GM21360 (cell line): ENCODE results near the gene SHE.
"Not testable (repeated sequence)": the region's sequence is repeated elsewhere in the genome, so short reads cannot be mapped to it uniquely, and the experiment has no call there.

Experiments used
- ATAC-seq: cut with Tn5 transposase; IDR thresholded peaks from one replicate; pipeline ENCODE4 v1.9.1; 2021; ENCODE audit warnings: mild to moderate bottlenecking, moderate library complexity; ENCODE audit not compliant: unreplicated experiment

SHE gene

DNA sequence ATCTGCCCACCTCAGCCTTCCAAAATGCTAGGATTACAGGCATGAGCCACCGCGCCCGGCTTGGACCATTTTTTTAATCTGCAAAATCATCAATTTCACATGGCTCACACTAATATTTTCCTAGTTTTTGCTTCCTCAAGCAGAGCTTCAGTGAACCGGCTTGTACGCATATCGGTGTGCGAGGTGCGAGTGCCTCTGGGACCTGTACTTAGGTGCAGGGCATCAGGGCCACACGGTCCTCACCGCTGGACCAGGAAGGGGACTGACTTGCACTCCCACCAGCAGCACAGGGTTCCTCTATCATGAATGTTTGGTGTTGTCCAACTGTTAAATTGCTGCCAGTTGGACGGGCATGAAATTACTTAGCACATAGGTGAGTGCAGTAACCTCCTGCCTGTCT lies 15.4 kb upstream of the SHE start:
- no peak for ATAC-seq

DNA sequence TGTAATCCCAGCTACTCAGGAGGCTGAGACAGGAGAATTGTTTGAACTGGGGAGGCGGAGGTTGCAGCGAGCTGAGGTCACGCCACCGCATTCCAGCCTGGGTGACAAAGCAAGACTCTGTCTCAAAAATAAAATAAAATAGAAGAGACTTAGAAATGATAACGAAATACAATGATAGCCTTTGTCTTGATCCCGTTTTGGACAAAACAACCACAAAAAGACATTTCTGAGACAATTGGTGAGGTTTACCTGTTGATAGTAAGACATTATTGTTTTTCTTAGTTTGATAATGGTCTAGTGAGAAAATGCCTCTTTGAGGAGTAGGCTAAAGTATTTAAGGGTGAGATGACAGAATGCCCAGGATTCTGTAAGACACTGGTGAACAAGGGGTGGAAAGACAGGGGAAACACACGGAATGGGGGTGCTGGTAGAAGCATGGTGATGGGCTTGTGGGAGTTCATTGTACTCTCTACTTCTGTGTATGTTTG lies 11.9 kb upstream of the SHE start:
- ATAC-seq: no peak

DNA sequence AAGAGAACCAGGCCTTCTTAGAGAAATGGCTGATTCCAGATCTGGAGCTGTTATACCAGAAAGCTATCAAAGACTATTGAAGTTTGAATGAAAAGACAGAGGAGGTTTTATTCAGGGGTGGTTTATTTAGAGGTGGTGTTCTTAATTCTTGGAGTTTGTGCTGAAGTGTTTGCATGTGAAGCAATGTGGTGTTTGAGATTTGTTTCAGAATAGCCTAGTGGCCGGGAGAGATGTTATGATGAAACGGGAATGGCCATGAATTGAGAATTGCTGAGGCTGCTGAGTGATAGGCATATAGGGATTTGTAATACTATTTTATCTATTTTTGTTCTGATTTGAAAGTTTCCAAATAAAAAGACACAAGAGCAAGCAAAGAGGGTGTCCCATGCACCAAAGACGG lies 10.5 kb upstream of the SHE start:
- ATAC-seq: no peak

DNA sequence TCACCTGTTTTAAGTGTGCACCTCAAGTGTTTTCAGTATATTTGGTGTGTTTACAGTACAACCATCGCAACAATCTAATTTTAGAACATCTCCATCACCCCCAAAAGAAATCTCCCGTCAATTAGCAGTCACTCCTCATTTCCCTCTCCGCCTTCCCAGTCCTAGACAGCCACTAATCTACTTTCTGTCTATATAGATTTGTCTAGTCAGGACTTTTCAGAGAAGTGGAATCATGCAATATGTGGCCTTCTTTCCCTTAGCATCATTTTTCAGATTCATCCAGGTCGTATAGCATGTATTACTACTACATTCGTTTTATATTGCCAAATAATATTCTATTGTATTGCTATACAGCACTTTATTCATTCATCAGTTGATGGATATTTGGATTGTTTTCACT lies 1.7 kb upstream of the SHE start:
- ATAC-seq: no peak

DNA sequence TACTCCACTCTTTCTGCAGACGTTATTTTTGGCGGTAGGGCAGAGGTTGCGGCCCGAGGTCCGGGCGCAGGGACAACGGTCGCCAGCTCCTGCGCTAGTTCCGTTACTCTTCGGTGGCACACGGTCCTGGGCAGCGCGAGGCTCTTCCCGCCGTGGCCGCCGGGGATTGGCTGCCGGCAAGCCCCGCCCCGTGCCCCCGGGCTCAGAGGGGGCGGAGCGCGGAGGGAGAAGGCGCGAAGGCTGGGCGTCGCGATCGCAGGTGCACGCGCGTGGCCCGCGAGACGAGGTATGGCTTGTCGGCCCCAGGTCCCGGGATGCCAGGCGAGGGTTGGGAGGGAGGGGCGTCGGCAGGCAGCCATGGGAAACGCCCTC lies 518 bp upstream of the SHE start:
- no peak for ATAC-seq

DNA sequence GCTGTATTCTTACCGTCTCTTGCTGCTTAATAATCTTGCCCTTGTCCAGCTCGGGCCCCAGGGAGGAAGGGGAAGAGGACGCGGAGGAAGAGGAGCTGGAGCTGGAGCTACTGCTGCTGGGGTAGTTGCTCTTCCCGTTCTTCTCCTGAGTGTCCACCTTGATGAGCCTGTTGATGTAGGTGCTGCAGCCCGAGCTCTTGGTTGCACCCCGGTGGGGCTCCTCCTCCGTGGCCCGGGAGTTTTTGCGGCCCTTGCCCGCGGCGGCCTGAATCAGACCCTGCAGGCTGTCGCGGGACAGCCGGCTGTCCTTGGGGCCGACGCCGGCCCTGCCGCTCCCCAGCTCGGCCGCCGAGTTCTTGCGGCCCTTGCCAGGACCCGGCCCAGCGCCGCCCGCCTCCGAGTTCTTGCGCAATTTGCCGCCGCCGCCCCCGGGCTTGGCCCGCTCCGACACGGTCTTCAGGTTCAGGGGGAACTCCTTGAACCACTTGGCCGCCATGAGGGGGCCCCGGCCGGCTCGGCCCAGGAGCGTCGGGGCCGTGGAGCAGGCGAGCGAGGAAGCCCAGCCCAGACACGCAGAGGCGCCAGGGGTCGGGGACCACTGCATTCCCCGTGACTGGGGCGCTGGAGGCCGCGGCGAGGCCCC lies 668 bp downstream of the SHE start:
- ATAC-seq: no peak

DNA sequence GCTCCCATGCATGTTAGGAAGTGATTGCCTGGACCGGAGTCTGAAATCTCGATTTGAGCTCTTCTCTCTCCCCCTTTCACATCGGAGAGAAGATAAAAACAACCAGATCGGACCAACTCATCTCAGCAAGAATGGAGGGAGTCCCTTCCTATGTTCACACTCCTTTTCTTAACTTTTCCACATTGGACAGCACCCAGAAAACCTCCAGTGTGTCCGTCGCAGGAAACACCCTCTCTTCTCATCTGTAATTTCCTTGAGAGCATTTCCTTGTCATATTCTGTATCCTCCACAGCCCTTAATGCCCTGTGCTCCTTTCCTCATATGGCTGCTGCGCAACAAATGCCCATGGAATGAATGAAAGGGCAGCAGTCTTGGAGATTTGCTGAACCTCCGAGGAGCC lies 1.7 kb downstream of the SHE start:
- ATAC-seq: no peak

DNA sequence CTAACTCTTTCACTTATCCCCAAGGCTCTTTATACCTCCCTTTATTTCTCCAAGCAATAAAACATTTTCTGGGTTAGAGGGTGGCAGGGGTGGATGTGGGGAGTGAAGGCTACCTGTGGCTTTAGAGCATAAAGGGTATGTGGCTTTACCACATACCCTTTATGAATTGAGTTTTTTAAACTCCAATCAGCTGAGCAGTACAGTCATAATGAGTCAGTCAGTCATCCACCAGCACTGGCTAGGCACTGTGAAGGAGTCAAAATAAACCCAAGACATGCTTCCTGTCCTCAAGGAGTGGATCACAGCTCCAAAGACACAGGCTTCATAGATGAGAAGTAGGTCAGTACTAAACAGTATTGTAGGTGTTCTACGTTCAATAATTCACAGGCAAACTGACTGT lies 2.8 kb downstream of the SHE start:
- ATAC-seq: no peak

DNA sequence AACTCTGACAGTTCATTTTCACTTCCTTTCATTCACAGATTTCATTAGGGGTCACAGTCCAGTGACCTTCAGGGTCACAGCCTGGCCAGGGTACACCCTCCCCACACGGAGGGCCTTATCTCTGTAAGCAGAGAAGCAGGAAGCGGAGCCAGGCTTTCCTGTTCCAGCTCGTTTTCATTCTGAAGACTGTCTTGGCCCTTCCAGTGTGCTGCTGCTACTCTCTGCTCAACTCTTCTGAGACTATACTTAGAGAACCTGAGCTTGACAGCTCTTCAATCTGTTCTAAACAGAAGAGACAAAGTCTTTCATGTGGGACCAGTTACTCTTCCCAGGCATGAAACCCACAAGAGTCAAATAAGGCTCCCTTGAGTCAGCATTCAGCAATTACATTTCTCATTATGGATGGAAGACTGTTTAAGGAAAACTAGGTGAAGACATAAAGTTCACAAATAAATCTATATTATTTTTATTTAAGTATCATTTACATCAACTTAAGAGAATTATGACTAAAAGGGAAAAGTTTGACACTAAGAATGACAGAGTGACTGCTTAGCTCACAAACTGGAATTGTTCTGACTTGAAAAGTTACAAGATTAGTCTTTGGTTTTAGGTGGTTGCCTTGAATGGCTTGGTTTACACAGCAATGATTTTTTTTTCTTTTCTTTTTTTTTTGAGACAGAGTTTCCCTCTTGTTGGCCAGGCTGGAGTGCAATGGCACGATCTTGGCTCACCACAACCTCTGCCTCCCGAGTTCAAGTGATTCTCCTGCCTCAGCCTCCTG lies 5.0 kb downstream of the SHE start:
- ATAC-seq: no peak

DNA sequence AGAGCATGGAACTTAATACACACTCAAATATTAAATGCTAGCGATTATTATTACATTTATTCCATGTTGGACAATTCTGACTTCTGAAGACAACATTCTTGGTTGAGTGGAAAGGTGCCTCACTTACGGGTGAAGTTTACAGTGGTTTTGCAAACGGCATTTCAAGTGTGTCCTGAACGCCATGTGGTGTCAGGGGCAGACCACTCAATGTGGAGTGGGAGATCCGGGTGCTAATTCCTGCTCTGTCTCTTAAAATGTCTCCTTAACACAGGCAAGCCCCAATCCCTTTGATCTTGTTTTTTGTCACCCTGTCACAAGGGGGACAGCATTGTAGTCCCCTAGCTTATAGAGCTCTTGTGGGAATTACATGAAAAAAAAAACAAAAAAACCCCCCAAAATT lies 5.8 kb downstream of the SHE start:
- no peak for ATAC-seq

DNA sequence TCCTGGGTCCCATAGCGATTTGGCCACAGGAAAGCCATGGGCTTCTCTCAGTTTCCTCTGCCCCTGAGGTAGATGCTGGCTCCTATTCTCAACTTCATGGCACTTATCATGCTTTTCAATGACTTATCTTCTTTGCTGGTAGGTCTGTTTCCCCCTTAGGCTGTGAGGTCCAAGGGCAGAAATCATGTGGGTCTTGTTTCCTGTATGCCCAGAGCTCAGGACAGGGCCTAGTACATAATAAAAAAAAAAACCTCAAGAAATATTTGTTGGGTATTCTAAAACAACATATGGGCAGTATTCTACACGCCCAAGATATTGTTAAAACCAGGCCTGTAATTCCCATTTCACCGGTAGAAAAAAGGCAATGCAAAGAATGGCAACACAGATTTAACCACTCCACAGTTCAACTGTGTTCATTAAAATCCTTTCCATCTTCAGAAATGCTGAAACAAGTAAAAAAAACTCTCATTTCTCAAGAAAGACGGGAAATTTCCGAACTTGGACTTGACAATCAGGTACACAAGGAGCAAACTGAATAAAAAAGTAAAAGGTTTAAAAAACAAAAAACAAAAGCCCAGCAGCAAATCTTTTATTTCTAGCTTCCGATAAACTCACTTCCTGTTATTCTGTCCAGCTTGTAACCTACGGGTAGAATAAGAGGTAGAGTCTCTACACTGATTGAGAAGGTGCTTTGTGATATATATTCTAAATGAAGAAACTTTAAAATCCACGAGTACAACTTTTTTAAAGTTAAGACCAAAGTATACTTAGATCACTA lies 6.5 kb downstream of the SHE start:
- no peak for ATAC-seq

DNA sequence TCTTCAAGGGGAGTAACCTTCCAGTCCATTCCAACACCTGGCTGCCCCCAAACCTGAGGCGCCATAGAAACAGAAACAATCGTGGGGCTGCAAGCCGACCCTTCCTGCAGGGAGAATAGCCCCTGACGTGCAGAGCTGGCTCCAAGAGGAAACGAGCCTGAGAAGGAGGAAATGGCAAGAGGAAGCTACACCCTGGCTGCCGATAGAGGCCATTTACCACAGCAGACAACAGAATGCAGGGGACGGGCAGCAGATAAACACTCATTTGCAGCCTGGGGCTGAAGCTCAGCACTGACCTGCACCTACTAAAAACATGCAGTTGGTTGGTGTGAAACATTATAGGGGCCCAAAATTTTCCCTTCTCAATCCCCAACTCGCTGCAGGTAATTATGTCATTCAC lies 8.9 kb downstream of the SHE start:
- ATAC-seq: no peak

DNA sequence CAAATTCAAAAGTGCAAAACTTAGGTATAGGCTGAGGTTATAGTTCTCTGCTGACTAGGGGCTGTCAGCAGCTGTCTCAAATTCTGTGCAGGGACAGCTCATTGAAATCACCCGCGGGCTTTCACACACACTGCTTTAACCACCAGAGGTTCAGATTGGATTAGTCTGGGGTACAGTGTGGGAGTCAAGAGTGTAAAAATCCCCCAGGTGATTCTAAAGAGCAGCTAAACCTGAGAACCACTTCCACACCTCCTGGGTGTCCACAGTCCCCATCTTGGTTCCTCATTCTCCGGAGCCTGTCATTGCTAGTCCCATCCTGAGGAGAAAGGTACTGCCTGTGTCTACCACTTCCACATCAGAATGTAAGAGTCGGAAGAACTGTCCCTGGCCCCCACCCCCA lies 10.1 kb downstream of the SHE start:
- ATAC-seq: no peak

DNA sequence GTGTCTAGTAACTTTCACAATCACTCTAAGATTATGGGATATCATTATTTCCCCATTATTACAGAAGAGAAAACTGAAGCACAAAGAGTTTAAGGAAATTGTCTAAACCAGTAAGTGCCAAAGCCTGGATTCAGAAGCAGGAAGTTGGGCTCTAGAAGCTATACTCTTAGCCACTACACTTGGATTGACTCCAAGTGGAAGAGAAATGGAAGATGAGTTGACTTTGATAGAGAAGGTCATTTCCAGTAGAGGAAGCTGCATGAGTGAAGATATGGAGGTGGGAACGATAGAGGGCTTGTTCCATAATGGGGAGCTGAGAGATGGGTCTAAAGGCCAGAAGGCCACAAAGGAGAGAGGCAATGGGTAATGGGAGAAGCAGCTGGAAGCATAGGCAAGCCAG lies 11.9 kb downstream of the SHE start:
- no peak for ATAC-seq

DNA sequence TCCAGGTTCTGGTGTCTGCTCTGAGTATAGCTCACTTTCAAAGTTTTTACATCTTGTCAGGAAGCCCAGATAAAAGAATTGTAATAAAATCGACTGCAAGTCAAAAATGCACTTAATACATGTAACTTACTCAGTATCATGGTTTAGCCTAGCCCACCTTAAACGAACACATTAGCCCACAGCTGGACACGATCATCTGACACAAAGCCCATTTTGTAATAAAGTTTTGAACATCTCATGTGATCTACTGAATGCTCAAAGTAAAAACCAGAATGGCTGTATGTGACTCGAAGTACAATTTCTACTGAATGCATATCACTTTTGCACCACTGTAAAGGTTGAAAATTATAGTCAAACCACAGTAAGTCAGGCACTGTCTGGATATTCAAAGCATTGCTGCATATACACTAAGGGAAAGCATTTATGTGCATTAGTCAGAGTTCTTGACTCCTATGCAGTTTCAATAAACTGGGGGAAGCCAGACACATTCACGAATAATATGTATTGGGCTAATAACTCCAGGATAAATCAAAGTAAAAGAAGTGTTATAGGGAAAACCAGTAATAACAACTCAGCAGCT lies 12.4 kb downstream of the SHE start:
- no peak for ATAC-seq

DNA sequence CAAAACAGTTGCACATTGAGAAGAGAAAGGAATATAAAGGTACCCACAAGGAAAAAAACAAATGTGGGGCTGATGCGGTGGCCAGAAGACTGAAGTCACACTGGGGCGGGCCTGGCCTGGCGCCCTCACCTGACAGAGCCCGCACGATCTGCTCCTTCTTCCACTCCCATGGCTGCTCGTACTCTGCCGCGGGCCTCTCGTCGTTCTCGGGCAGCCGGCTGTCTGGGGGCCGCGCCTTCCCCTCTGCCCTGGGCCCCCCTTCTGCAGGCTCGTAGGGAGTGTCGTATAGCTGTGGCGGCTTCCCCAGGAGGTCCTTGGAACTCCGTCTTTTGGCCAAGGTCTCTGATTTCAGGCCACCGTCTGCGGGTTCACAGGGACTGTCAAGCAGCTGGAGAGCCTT lies 13.3 kb downstream of the SHE start:
- no peak for ATAC-seq

DNA sequence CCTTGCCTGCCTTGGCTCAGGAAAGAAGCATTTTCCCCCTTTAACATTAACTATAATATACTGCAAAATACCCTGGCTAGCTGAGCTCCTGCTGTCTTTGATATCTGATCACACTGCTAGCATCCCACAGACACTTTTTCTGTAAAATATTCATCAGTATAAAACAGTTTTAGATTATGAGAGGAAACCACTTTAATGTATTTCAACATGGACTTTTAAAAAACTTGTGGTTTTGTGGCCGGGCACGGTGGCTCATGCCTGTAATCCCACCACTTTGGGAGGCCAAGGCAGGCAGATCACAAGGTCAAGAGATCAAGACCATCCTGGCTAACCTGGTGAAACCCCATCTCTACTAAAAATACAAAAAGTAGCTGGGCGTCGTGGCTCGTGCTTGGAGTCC lies 15.5 kb downstream of the SHE start:
- ATAC-seq: not testable (repeated sequence)

DNA sequence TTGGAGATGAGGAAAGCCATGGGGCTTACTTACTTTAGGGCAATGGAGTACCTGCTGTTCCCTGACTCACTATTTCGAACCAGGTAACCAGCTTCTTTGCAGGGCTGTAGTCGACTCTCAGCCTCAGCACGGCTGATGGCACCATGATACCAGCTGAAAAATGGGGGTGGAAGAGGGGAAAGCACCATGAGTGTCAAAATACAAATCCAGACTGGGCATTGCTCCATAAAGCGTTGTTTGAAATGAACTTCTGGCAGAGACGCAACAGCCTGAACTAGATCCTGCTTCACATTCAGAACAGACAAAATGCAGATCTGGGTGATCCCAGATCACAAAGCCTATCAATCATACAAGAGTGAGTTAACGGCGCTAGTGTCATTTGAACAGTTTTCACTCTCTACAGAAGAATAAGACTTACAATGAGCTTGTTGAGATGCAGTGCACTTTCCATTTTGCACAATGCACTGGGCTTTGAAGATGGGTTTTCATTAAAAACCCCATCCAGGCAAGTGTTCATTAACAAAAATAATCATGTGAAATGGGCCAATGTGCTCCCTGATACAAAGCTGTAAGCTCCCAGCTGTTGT lies 16.2 kb downstream of the SHE start:
- no peak for ATAC-seq

DNA sequence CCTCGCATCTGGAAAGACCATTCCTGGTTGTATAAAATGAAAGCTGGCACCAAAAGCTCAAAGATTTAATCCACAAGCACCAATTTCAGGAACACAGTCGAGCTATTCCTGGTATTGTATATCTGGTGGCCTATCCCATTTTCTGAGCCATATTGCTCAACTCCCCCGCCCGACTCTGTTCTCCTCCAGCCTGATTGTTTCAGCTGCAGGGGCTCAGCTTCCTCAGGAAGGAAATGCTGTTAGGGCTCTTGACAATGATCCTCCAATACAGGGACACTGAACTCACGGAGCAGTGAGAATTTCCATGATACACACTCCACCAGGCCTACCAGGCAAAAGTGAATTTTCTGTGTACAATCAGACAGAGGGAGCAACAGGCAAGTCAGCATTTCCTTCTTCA lies 17.1 kb downstream of the SHE start:
- ATAC-seq: no peak

DNA sequence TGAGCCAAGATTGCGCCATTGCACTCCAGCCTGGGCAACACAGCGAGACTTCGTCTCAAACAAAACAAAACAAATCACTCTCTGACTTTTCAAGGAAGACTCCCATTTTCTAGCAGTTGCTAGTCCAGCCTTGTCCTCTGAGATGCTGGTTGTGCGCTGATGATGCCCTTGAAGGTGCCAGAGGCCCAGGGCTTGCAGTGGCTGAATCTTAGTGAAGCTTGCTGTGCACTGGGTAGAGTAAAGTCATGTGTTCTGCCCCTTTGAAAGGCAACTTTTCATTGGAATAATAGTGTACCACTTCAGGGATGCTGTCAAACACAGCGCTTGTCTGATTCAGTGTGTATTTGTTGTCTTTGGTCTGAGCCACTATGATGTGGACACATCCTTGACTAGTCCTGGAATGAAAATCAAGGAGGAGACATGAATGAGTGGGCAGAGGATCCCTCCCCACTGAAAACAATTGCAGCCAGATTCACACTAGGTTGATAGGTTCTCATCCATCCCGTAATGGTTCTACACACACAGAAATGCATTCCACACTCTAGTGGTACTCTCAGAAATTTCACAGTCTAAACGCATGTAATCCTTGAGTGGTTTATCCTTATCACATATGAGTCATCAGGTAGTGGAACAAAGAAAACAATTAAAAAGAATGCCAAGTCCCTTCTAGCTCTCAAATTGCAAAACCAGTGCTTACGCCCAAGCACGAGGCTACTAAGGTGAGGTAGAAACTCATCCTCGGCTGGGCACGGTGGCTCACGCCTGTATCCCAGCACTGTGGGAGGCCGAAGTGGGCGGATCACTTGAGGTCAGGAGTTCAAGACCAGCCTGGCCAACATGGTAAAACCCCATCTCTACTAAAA lies 18.0 kb downstream of the SHE start:
- no peak for ATAC-seq
